HEK293 (cell line): ENCODE results near the gene MSANTD2.

ENCODE experiments used
- CTCF ChIA-PET: fragments of 350-600 bp; formaldehyde crosslinking; extraction: SDS; loops from one replicate; lab custom pipeline; 2021; ENCODE audit warnings: antibody characterized with exemption; lab: Yijun Ruan, JAX
- POLR2A ChIA-PET: fragments of 300-600 bp; formaldehyde crosslinking; extraction: SDS; loops from one replicate; lab custom pipeline; 2020; ENCODE audit warnings: antibody characterized with exemption, inconsistent platforms; lab: Yijun Ruan, JAX
- H3K27ac ChIP-seq: fragments of 200-500 bp; sonication (Bioruptor generic); 2 replicates; pipeline ENCODE4 v1.5.1; 2014; ENCODE audit warnings: low read depth, low read length, control low read depth, inconsistent platforms; ENCODE audit errors: extremely low read depth
- H3K36me3 ChIP-seq, 2 experiments: fragments of 200-500 bp in 1 of 2; sonication (Bioruptor generic) in 1 of 2; 1 replicate in 1 of 2; 2 replicates in 1 of 2; pipeline ENCODE4 v1.5.1; 2014 to 2017; ENCODE audit warnings: inconsistent platforms in 2 of 2, low read length in 2 of 2; ENCODE audit not compliant: control insufficient read depth in 2 of 2, insufficient read depth in 1 of 2
- H3K4me1 ChIP-seq: fragments of 200-500 bp; sonication (Bioruptor generic); 2 replicates; pipeline ENCODE4 v1.5.1; 2014; ENCODE audit warnings: mild to moderate bottlenecking, low read length, inconsistent platforms; ENCODE audit not compliant: control insufficient read depth, insufficient read depth
- H3K4me3 ChIP-seq: 2 replicates; pipeline ENCODE4 v1.5.1; 2011; ENCODE audit warnings: low read depth, mild to moderate bottlenecking, control low read depth, low read length, moderate library complexity
- H3K9me3 ChIP-seq: fragments of 200-500 bp; sonication (Bioruptor generic); 2 replicates; pipeline ENCODE4 v1.5.1; 2014; ENCODE audit warnings: low read depth, low read length, inconsistent platforms; ENCODE audit not compliant: control insufficient read depth, insufficient read depth
- IKZF3 ChIP-seq: fragments of 450-650 bp; IDR thresholded peaks from 2 replicates; pipeline ENCODE4 v1.5.0; 2018; ENCODE audit warnings: missing biosample characterization, mild to moderate bottlenecking, missing genetic modification characterization, moderate library complexity
- SETDB1 ChIP-seq: IDR thresholded peaks from one replicate; pipeline ENCODE4 v1.6.1; 2017; ENCODE audit warnings: mild to moderate bottlenecking, low read length, moderate library complexity, mixed read lengths; ENCODE audit not compliant: insufficient read length
- ZIC2 ChIP-seq: fragments of 450-650 bp; formaldehyde crosslinking; IDR thresholded peaks from 2 replicates; pipeline ENCODE4 v1.5.1; 2016; ENCODE audit warnings: missing biosample characterization, missing genetic modification characterization
- ZNF138 ChIP-seq: fragments of 450-650 bp; formaldehyde crosslinking; IDR thresholded peaks from 2 replicates; pipeline ENCODE4 v1.5.1; 2016; ENCODE audit warnings: missing biosample characterization, missing genetic modification characterization, borderline replicate concordance
- ZNF24 ChIP-seq: fragments of 450-650 bp; formaldehyde crosslinking; IDR thresholded peaks from 2 replicates; pipeline ENCODE4 v1.5.1; 2016; ENCODE audit warnings: missing biosample characterization, missing genetic modification characterization
- ZNF426 ChIP-seq: fragments of 450-650 bp; formaldehyde crosslinking; IDR thresholded peaks from 2 replicates; pipeline ENCODE4 v1.5.1; 2017; ENCODE audit warnings: missing biosample characterization, missing genetic modification characterization, mild to moderate bottlenecking, inconsistent platforms, moderate library complexity
- ZNF473 ChIP-seq: fragments of 450-650 bp; formaldehyde crosslinking; IDR thresholded peaks from 2 replicates; pipeline ENCODE4 v1.5.1; 2017; ENCODE audit warnings: missing biosample characterization, missing genetic modification characterization
- ZNF624 ChIP-seq: fragments of 450-650 bp; formaldehyde crosslinking; IDR thresholded peaks from 2 replicates; pipeline ENCODE4 v1.5.1; 2017; ENCODE audit warnings: missing biosample characterization, missing genetic modification characterization
- TF ChIP-seq, protein P1 (sequence below): fragments of 450-650 bp; formaldehyde crosslinking; IDR thresholded peaks from 2 replicates; pipeline ENCODE4 v1.5.1; 2017; ENCODE audit warnings: missing biosample characterization, mild to moderate bottlenecking, missing genetic modification characterization, moderate library complexity
- TF ChIP-seq, protein P2 (sequence below): fragments of 450-650 bp; IDR thresholded peaks from 2 replicates; pipeline ENCODE4 v1.5.1; 2018; ENCODE audit warnings: missing biosample characterization, mild to moderate bottlenecking, missing genetic modification characterization
- TF ChIP-seq, protein P3 (sequence below): fragments of 450-650 bp; formaldehyde crosslinking; IDR thresholded peaks from 2 replicates; pipeline ENCODE4 v1.5.1; 2016; ENCODE audit warnings: missing biosample characterization, missing genetic modification characterization, low read depth
- TF ChIP-seq, protein P4 (sequence below): fragments of 450-650 bp; IDR thresholded peaks from 2 replicates; pipeline ENCODE4 v1.5.1; 2018; ENCODE audit warnings: missing biosample characterization, missing genetic modification characterization

Gene MSANTD2

DNA sequence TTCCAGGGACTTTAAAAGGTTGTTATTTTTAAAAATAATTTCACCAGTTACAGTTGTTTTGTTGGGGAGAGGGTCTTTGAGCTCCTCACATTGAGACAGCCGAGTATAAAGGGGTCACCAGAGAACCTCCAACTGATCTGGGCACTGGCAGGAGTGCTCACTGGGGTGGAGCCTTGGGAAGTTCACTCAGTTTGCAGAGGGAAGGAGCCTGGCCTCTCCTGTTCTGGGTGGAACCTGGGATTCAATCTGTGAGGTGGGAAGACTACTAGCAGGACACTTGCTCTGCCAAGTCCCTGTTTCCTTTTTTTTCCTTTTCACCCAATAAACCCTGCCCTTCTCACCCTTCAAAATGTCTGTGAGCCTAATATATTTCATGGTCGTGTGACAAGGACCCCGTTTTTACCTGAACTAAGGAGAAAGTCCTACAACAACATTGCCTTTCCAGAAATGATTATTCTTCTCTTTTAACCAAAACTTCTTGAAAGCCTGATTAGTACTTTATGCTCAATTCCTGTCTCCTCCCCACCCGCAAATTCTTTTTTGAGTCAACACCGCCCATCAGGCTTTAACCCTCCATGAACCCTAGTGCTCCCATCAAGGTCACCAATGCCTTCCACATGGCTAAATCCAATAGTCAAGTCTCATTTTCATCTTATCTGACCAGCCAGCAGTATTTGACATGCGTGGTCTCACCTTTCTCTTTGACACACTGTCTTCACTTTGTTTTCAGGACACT lies 22.0 kb upstream of the MSANTD2 start:
- no peak overlapping the region for H3K4me3 ChIP-seq
- CTCF ChIA-PET: interaction anchor here (0.6 to 1.2 kb wide), 2 partner anchors 420 to 593 kb away, joined by 3 read pairs; no protein-coding TSS in a partner anchor
- TF ChIP-seq, protein P1, sequence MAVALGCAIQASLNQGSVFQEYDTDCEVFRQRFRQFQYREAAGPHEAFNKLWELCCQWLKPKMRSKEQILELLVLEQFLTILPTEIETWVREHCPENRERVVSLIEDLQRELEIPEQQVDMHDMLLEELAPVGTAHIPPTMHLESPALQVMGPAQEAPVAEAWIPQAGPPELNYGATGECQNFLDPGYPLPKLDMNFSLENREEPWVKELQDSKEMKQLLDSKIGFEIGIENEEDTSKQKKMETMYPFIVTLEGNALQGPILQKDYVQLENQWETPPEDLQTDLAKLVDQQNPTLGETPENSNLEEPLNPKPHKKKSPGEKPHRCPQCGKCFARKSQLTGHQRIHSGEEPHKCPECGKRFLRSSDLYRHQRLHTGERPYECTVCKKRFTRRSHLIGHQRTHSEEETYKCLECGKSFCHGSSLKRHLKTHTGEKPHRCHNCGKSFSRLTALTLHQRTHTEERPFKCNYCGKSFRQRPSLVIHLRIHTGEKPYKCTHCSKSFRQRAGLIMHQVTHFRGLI: no peak
- TF ChIP-seq SETDB1 (no peak), ZIC2 (tag by site-specific recombination) (no peak), ZNF138 (tag by site-specific recombination) (no peak), ZNF426 (tag by site-specific recombination) (no peak), ZNF624 (tag by site-specific recombination) (no peak), IKZF3 (tag by site-specific recombination) (no peak), ZNF24 (tag by site-specific recombination) (no peak), ZNF473 (tag by site-specific recombination) (no peak)
- TF ChIP-seq, protein P2, sequence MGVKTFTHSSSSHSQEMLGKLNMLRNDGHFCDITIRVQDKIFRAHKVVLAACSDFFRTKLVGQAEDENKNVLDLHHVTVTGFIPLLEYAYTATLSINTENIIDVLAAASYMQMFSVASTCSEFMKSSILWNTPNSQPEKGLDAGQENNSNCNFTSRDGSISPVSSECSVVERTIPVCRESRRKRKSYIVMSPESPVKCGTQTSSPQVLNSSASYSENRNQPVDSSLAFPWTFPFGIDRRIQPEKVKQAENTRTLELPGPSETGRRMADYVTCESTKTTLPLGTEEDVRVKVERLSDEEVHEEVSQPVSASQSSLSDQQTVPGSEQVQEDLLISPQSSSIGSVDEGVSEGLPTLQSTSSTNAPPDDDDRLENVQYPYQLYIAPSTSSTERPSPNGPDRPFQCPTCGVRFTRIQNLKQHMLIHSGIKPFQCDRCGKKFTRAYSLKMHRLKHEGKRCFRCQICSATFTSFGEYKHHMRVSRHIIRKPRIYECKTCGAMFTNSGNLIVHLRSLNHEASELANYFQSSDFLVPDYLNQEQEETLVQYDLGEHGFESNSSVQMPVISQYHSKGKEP: no peak
- TF ChIP-seq, protein P3, sequence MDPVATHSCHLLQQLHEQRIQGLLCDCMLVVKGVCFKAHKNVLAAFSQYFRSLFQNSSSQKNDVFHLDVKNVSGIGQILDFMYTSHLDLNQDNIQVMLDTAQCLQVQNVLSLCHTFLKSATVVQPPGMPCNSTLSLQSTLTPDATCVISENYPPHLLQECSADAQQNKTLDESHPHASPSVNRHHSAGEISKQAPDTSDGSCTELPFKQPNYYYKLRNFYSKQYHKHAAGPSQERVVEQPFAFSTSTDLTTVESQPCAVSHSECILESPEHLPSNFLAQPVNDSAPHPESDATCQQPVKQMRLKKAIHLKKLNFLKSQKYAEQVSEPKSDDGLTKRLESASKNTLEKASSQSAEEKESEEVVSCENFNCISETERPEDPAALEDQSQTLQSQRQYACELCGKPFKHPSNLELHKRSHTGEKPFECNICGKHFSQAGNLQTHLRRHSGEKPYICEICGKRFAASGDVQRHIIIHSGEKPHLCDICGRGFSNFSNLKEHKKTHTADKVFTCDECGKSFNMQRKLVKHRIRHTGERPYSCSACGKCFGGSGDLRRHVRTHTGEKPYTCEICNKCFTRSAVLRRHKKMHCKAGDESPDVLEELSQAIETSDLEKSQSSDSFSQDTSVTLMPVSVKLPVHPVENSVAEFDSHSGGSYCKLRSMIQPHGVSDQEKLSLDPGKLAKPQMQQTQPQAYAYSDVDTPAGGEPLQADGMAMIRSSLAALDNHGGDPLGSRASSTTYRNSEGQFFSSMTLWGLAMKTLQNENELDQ (tag by site-specific recombination): no peak
- TF ChIP-seq, all 188 proteins: peak for 0
- POLR2A ChIA-PET: no interaction called here
- Histone ChIP-seq H3K4me1 (no peaks in the 10 kb centered on the region), H3K27ac (no peak overlapping the region), H3K9me3 (no peaks in the 10 kb centered on the region), H3K36me3 (no peaks in the 10 kb centered on the region)

DNA sequence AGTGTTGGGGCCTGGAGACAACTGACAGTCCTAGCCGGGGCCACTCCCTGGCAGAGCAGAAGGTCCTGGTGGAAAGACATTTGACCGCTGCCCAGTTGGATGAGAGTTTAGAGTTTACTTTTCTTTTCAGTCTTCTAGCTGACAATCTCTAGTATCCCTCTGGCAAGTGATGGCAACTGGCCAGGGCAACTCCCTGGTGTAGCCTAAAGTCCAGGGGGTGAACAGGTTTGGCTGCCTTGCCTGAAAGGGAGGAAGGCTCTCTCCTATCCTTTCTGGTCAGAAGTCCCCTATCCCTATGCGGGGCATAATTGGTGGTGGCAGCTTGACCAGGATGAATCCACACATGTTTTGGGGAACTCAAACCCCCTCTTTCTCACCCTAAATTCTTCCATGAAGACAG lies 16.8 kb upstream of the MSANTD2 start:
- TF ChIP-seq, protein P4, sequence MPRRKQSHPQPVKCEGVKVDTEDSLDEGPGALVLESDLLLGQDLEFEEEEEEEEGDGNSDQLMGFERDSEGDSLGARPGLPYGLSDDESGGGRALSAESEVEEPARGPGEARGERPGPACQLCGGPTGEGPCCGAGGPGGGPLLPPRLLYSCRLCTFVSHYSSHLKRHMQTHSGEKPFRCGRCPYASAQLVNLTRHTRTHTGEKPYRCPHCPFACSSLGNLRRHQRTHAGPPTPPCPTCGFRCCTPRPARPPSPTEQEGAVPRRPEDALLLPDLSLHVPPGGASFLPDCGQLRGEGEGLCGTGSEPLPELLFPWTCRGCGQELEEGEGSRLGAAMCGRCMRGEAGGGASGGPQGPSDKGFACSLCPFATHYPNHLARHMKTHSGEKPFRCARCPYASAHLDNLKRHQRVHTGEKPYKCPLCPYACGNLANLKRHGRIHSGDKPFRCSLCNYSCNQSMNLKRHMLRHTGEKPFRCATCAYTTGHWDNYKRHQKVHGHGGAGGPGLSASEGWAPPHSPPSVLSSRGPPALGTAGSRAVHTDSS (tag by site-specific recombination): no peak
- TF ChIP-seq, protein P2: no peak
- H3K36me3 ChIP-seq: no peaks in the 10 kb centered on the region
- H3K4me3 ChIP-seq: no peak overlapping the region
- POLR2A ChIA-PET: no interaction called here
- H3K9me3 ChIP-seq: no peaks in the 10 kb centered on the region
- CTCF ChIA-PET: no interaction called here
- no peak overlapping the region for H3K27ac ChIP-seq
- H3K4me1 ChIP-seq: no peaks in the 10 kb centered on the region
